NCI-H510A (cell line): ENCODE results near the gene LRRC34.
A peak's percentile ranks its signal among the peaks of the same experiment; 100 is the strongest.

Source experiments
- DNase-seq: peaks from one replicate; lab custom pipeline; 2025; lab: John Stamatoyannopoulos, UW

Gene LRRC34

GRCh38 chr3:169812332-169813235 is at the start of gene LRRC34, which contains the start of gene LRRIQ4:
LRRC34 (minus strand) TSS chr3:169812904; CDS start chr3:169812548, 356 bp downstream.
LRRIQ4 (plus strand) TSS chr3:169812870; CDS start chr3:169821922, 9,052 bp downstream.
- DNase-seq = peak; percentile 90

GRCh38 chr3:169861871-169862270 is 49.2 kb upstream of the LRRC34 start:
- DNase-seq = no peak

- DNase-seq = no peak
Observed at GRCh38 chr3:169857811-169858210, 45.1 kb upstream of the LRRC34 start.

GRCh38 chr3:169855514-169855913 is 42.8 kb upstream of the LRRC34 start:
- DNase-seq = no peak

- DNase-seq = no peak
Observed at GRCh38 chr3:169850618-169851017, 37.9 kb upstream of the LRRC34 start.

- DNase-seq = no peak
Observed at GRCh38 chr3:169848741-169849140, 36.0 kb upstream of the LRRC34 start.

- peak; percentile 87 for DNase-seq
Observed at GRCh38 chr3:169847896-169848295, 35.2 kb upstream of the LRRC34 start.

GRCh38 chr3:169846458-169847193 is 33.9 kb upstream of the LRRC34 start:
- no peak for DNase-seq

GRCh38 chr3:169842960-169843359 is 30.3 kb upstream of the LRRC34 start:
- DNase-seq = no peak

GRCh38 chr3:169841171-169841570 is 28.5 kb upstream of the LRRC34 start:
- no peak for DNase-seq

GRCh38 chr3:169838511-169839030 is 25.9 kb upstream of the LRRC34 start:
- no peak for DNase-seq

- DNase-seq = no peak
Observed at GRCh38 chr3:169836942-169837275, 24.2 kb upstream of the LRRC34 start.

GRCh38 chr3:169836078-169836941 is 23.6 kb upstream of the LRRC34 start:
- no peak for DNase-seq

- no peak for DNase-seq
Observed at GRCh38 chr3:169835533-169835932, 22.8 kb upstream of the LRRC34 start.

- no peak for DNase-seq
Observed at GRCh38 chr3:169827712-169828111, 15.0 kb upstream of the LRRC34 start.

- no peak for DNase-seq
Observed at GRCh38 chr3:169825316-169825715, 12.6 kb upstream of the LRRC34 start.

GRCh38 chr3:169822983-169823382 is 10.3 kb upstream of the LRRC34 start:
- peak; percentile 21 for DNase-seq

- DNase-seq = peak; percentile 78
Observed at GRCh38 chr3:169822540-169822939, 9.8 kb upstream of the LRRC34 start.

- DNase-seq = peak; percentile 6
Observed at GRCh38 chr3:169822091-169822490, 9.4 kb upstream of the LRRC34 start.

GRCh38 chr3:169818316-169818715 is 5.6 kb upstream of the LRRC34 start:
- no peak for DNase-seq

GRCh38 chr3:169815590-169816150 is 3.0 kb upstream of the LRRC34 start:
- no peak for DNase-seq
